ENCODE results near the gene SLC29A3.

The SLC29A3 gene

DNA sequence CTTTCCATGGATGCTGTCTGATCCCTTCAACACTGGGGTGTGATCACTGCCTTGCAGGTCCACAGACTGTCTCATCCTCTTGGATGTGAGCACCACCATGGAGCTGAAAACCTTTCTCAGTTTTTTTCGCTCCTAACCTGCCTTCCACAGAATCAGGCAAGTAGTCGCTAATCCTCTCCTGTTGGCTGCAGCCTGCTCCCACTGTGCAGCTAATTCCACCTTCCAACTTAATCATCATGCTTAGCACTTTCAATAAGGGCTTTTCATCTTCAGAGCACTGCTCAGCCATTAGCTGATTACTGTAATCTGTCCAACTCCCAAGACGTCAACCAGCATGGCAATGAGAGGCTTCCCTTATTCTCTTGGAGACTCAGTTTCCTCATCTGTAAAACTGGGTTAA, 62.6 kb downstream of the SLC29A3 start:
- TF ChIP-seq GATA3 (IDR thresholded peaks at IDR 0.05; ENCODE audit: low read depth, low read length) = no peak
- TF ChIP-seq GATA2 (IDR thresholded peaks at IDR 0.05; ENCODE audit: low read depth, low read length) = no peak

DNA sequence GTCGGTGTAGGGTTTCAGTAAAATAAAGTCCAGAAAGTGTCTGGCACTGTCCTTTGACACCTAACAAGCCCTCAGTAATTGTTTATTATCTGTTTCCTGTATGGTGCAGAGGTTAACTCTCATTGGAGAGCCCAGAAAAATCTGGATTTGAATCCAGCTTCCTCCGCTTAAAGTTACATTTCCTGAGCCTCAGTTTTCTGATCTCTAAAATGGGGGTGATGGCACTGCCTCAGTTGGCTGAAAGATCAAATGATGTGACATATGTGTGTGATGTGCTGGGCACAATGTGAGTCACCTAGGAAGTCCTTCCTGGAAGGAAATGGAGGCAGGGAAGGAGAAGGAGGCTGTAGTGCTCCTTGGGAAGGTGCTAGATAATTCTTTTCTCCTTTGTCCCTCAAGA, 63.0 kb downstream of the SLC29A3 start:
- TF ChIP-seq GATA3 (IDR thresholded peaks at IDR 0.05; ENCODE audit: low read depth, low read length) = no peak
- no peak for TF ChIP-seq GATA2 (IDR thresholded peaks at IDR 0.05; ENCODE audit: low read depth, low read length)

DNA sequence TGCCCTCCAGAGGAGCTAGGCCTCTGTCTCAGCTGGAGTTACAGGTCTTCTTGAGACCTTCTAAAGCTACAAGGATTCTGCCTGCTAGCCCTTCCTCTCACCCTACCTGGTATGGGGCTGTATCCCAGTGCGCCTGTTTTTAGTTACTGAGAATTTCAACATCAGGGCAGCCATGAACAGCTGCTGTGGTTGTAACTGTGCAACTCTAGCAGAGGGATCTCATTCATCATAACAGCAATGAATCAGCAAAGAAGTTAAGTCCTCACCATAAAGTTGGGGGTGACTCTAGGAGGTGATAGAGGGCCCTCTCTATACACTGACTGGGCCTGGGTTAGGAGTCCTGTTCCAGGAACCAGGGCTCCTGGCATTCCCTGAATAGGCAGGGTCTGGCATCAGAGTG, 63.7 kb downstream of the SLC29A3 start:
- TF ChIP-seq GATA3 (IDR thresholded peaks at IDR 0.05; ENCODE audit: low read depth, low read length) (no peak), GATA2 (IDR thresholded peaks at IDR 0.05; ENCODE audit: low read depth, low read length) (no peak)

DNA sequence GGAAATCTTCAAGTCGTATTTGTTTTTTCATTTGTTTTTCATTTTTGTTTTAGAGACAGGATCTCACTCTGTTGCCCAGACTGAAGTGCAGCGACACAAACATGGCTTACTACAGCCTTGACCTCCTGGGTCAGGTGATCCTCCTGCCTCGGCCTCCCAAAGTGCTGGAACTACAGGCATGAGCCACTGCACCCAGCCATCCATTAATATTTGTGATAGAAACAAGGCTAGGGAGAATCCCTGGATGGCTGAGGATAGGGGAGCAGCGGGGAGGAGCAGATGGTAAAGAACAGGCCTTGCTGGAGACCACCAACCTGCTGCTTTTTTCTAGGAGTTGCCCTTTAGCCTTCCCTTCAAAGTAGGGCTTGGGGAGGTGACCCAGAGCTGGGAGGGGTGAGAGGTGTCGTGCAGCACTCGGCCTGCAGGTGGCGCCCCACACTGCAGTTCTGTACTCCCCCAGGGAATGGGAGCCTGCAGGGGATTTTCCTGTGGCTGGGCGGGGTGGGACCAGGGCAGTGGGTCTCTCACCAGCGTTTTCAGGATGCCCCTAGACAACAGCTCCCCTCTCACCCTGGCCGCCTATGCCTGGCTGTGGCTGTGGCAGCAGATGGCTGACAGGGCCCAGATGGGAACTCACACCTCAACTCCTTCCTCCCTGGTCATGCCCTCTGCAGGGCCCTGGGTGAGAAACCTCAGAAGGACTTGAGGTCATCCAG, 65.1 kb downstream of the SLC29A3 start:
- TF ChIP-seq GATA2 (IDR thresholded peaks at IDR 0.05; ENCODE audit: low read depth, low read length) = no peak
- TF ChIP-seq GATA3 (IDR thresholded peaks at IDR 0.05; ENCODE audit: low read depth, low read length) = no peak

DNA sequence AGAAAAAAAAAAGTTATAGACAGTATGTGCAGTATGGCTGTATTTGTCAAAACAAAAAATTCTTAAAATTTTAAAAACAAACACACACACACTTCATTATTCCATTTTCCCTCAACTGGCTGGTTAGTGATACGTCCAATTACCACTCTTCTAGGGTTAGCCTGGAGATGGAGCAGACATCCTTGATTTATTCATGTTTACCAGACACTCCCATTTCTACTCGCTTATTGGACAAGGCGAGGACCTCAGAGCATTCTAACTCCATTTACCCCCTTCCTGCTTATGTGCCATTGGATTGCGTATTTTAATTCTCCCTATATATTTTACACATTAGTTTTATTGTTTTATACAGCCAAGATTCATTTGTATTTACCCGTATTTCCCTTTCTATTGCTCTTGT, 69.1 kb downstream of the SLC29A3 start:
- TF ChIP-seq GATA2 (IDR thresholded peaks at IDR 0.05; ENCODE audit: low read depth, low read length) = no peak
- no peak for TF ChIP-seq GATA3 (IDR thresholded peaks at IDR 0.05; ENCODE audit: low read depth, low read length)

DNA sequence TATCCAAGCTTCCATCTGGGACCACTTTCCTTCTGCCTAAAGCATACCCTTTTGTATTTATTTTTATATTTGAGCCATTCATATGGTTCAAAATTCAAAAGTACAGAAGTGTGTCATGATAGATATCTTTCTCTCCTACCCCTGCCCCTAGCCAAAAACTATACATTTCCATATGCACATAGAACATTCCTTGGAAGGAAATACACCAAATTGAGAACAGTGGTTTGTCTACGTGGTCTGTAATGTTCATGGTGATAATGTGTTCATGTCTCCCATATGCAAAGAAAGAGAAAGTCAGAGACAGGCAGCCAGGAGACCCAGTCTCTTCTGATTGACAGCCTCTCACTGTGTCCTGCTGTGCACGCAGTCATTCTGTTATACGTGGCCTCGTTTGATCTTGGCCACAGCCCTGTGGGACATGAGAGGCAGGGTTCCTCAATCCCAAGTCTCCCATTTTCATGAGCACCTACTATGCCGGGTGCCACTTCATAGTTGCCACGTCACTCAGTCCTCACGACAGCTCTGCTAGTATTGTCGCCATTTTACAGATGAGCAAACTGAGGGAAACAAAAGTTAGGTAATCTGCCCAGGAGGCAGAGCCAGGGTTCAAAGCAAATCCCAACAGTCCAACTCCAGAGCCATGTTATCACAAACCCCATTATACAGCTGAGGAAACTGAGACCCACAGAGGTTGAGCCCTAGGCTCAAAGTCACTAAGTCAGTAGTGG, 69.7 kb downstream of the SLC29A3 start:
- TF ChIP-seq GATA2 (IDR thresholded peaks at IDR 0.05; ENCODE audit: low read depth, low read length) (no peak), GATA3 (IDR thresholded peaks at IDR 0.05; ENCODE audit: low read depth, low read length) (no peak)

DNA sequence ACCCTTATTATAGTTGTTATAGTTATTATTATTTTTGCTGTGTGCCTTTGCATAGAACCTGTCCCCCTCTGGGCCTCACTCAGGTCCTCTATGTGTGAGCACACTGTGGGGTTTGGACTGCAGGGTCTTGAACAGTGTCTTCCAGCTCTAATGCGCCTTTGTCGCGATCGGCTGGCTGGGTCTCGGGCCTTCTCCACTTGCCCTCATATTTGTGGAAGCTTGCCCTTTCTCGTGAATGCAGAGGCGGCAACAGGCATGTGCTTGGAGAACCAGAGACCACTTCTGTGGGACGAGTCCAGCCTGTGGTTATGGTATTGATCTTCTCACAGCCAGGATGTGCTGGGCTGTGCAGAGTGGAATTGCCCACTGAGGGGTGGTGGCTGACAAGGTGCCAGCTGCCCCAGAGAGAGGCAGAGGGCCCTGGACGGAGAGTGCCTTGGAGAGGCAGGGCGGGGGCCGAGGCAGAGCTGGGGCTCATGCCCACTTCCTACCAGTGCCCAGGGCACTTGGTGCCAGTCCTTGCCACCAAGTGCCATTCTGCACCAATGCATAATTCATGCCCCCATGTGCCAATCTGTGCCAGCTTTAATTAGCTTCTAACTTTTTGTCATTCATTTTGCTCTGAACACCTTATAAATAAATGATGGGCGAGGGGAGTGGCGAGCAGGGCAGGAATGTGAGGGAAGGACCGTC, 70.9 kb downstream of the SLC29A3 start:
- no peak for TF ChIP-seq GATA3 (IDR thresholded peaks at IDR 0.05; ENCODE audit: low read depth, low read length)
- TF ChIP-seq GATA2 (IDR thresholded peaks at IDR 0.05; ENCODE audit: low read depth, low read length) = no peak

DNA sequence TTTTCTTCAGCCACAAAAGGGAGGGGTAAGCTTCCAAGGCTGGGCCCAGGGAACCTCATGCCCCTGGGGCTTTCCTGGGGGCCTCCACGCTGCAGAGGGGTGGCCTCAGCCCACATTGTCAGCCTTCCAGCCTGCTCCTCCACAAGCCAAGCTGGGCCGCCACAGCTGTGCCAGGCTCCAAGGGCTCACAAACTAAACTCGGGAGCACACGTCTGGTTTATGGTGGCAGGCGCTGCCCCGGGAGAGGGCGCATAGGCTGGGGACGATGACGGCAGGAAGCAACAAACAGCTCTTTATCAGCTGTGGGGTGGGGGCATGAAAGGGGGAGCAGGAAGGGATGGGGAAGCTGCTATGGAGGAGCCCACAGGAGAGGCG, 71.4 kb downstream of the SLC29A3 start:
- no peak for TF ChIP-seq GATA3 (IDR thresholded peaks at IDR 0.05; ENCODE audit: low read depth, low read length)
- TF ChIP-seq GATA2 (IDR thresholded peaks at IDR 0.05; ENCODE audit: low read depth, low read length) = no peak

DNA sequence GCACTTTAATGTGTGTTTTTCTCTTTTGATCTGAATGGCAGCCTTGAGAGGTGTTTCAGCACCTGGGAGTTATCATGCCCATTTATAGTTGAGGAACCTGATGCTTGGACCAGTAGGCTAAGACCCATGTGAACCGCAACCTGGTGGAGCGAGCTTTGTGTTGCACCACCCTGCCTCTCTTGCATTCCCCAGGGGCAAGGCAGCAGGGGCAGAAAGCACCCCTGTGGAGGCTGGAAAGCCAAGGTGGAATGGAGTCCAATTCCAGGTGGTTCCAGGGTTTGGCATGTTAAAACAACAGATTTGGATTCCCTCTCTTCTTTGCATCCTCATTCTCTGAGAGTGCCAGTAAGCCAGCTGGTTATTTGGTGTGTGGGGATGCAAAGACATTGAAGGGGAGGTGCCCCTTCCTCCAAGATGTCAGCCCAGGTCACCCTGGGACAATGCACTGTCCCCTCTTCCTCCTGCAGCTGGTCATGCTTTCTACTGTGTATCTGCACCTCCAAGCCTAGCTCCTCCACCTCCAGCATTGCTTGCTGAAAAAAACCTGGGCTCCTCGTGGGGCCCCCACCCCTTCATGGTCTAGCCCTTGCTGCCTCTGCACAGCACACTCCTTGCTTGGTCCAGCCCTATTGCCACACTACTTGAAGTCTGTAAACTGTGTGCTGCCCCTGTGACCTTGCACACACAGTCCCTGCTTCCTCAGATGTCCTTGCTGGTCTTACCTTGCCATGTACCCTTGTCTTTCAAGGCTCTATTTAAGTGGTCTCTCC, 72.0 kb downstream of the SLC29A3 start:
- TF ChIP-seq GATA2 (IDR thresholded peaks at IDR 0.05; ENCODE audit: low read depth, low read length) (no peak), GATA3 (IDR thresholded peaks at IDR 0.05; ENCODE audit: low read depth, low read length) (no peak)

DNA sequence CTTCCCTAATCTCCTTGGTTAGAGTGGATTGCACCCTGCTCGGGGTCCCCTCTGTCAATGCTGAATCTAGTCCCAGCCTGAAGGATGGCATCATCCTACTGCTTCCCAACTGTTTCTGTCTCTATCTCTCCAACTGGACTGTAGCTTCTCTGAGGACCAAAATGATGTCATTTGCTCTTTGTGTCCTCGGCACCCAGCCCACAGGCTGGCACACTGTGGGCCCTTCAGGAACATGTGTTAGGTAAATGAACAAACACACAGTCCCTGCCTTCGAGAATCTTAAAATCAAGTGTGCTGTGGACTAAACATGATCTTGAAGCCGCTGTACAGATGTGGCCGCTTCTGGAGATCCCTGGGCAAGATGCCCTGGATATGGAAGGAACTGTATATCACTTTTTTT, 72.6 kb downstream of the SLC29A3 start:
- TF ChIP-seq GATA3 (IDR thresholded peaks at IDR 0.05; ENCODE audit: low read depth, low read length) (no peak), GATA2 (IDR thresholded peaks at IDR 0.05; ENCODE audit: low read depth, low read length) (no peak)

DNA sequence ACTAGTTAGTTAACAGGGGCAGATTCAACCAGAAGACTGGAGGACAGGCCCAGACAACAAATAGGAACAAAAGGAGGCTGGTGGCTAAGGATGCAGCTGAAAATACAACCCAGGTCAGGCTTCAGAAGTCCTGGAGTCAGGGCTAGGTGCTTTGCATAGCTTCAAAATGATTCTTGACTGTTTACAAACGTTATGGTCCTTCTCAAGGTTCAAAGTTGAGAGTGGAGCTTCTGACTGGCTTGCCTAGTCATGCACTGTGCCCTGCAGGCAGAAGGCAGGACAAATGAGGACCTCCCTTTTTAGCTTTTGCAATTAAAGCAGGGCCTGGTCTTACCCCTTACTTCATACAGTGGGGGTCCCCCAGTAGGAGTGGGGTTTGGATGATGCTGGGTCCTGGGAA, 73.2 kb downstream of the SLC29A3 start:
- TF ChIP-seq GATA3 (IDR thresholded peaks at IDR 0.05; ENCODE audit: low read depth, low read length) (no peak), GATA2 (IDR thresholded peaks at IDR 0.05; ENCODE audit: low read depth, low read length) (no peak)

DNA sequence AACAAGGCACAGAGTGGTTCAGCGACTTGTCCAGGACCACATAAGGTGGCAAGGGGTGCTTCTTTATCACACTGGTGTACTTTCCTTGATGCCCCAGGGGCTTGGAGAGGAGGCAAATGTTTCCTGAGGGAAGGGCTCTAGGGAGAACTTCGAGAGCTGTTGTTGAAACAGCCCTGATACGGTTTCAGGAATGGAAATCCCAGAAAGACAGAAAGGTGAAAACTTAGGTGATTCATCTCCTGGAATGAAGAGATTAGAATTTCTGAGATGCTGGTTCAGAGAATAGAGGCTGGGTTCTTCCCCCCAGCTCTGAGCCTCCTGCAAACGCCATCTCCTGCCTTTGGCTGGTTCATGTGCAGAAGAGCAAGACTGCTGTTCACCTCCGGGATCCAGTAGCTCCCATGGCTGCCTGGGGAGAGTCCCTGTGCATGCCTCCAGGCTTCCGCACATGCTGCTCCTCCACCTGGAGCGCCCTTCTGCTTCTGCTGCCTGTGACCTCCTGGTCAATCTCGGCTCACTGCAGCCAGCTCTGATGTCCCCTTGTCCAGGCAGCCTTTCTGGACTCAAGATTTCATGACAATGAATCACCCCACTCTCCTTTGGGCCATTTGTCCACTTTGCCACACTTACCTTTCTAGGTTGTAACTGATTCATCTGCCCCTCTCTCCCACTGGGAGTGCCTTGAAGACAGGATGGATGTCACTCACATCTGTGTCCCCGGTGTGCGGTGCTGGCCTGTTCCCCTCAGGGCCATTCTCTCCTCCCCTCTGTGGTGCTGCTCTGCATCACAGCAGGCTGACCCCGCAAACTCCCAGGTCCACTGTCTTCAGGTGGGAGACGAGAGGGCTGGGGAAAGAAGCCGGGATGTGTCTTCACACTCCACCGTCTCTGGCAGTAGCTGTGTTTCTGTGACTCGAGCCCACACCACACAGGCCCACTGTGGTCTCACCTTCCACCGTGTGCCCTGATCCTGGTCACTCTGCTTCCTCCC, 74.0 kb downstream of the SLC29A3 start:
- no peak for TF ChIP-seq GATA2 (IDR thresholded peaks at IDR 0.05; ENCODE audit: low read depth, low read length)
- no peak for TF ChIP-seq GATA3 (IDR thresholded peaks at IDR 0.05; ENCODE audit: low read depth, low read length)
